DMS79 treated with DMSO at 0.1 percent for 48 hours (cell line): ENCODE data around the gene TMEM59L.
A peak's percentile ranks its signal among the peaks of the same experiment; 100 is the strongest.
"Not testable (repeated sequence)": the region's sequence is repeated elsewhere in the genome, so short reads cannot be mapped to it uniquely, and the experiment has no call there.

Source experiments
- DNase-seq: peaks from one replicate; lab custom pipeline; 2025; lab: John Stamatoyannopoulos, UW

TMEM59L gene

DNA sequence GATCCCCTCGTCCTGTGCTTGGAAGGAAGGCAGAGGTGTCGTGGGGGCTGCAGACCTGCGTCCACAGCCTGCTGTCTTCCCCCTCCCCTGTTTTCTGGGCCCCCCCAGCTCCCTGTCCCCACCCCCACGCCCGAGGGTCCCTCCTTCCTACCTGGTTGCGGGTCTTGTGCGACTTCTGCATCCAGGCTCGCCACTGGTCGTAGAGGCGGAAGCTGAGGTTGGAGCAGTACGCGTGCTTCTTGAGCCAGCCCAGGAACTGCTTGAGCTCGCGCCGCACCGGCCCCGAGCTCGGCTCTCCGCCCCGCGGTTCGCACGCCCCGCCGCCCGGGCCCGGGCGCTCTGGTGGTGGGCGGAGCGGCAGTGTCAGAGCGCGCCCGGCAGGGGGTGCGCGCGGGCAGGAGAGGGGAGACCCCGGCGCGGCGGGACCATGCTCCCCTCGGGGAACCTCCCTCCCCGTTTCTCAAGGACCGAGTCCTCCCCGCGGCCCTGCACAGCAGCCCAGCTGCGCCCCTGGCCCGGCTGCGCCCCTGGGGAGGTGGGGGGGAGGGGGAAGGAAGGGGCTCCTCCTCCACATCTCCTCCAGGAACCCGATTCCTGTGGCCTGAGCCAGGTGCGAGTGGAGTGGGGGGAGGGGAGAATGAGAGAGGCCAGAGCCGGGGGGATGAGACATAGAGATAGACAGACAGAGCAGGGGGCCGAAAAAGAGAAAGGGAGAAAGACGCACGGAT, 18.4 kb upstream of the TMEM59L start:
- peak; percentile 57 for DNase-seq

DNA sequence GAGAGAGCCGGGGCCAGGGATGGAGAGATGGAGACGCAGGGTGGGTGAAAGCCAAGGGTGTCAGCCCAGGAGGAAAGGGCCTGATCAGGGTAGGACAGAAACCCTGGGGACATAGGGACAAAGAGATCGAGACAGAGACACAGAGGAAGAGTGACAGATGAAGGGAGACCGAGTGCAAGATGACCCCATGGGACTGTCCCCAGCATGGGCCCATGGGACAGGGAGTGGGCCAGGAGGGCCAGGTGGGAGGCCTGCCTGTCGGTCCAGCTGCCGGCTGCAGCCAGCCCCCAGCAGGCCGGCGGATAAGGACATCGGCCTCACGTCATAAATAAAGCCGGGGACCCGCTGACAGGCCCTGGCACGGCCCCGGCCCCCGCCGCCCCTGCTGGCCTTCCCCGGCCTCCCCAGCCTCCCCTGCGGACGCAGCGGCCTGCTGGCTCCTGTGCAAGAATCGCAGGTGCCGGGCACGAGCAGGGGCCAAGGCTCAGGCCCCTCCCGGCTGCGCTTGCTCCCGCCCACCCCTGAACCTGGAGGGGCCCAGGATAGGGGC, 17.8 kb upstream of the TMEM59L start:
- no peak for DNase-seq

DNA sequence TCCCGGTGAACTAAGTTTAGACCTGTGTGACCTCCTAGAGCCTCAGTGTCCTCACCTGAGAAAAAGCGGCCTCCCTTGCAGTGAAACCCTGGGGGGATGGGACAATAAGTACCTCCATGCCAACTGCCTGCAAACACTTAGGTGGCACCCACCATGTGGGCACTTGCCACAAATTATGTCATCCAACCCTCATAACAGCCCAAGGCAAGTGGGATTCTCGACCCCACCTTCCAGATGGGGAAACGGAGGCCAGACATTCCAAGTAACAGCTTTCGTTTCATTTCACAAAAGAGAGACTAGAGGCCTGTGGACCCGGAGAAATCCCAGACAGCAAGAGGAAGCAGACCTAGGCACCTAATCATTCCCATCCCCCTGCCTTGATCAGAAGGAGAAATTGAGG, 17.2 kb upstream of the TMEM59L start:
- DNase-seq = no peak

DNA sequence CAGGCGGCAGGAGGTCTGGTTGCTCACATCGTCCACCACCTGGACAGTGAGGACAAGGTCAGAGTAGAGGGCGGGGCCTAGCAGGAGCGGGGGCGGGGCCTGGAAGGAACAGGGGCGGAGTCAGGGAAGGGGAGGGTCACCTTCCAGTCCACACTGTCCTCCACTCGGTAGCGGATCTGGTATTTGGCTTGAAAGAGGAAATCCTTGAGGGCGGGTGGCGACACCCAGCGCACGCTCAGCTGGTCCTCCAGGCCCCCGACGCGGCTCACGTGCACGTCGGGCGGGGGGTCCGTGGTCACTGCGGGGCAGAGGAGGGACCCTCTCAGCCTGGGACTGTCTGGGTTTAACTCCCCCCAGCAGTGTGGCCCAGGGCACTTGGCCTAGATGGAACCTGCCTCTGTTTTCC, 15.9 kb upstream of the TMEM59L start:
- no peak for DNase-seq

DNA sequence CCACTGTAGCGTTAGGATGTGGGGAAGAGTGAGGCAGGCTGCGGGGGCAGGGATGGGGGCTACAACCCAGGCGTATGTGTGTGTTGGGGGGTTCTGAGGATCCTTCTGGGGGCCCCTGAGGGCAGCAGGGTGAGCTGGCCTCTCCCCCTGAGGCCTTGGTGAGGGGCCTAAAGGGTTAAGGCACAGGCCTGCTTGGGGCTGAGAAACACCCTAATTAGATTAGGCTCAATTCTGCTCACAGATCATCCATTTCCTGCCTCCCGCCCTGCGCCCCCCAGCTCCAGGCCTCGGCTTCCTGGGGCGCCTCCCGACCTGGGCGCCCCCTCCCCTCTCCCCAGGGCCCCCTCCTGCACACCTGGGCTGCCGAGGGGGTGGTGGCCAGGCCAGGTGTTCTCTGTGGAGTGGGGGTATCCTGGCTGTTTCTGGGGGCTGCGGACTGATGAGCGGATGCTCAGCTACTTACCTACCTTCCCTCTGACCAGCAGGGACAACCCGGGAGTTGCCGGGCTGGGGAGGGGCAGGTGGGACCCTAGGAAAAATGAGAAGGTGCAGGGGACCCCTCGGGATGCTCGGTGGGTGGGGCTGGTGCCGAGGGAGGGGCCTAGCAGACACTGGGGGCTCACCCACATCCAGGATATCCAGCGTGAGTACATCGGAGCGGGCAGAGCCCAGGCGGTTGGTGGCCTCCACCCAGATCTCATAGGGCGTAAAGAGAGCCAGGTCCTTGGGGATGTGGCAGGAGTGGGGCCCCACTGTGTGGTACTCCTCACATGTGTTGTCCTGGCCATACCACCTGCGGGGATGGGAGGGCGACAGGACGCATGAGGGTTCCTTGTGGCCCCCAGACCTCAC, 14.6 kb upstream of the TMEM59L start:
- DNase-seq = no peak

DNA sequence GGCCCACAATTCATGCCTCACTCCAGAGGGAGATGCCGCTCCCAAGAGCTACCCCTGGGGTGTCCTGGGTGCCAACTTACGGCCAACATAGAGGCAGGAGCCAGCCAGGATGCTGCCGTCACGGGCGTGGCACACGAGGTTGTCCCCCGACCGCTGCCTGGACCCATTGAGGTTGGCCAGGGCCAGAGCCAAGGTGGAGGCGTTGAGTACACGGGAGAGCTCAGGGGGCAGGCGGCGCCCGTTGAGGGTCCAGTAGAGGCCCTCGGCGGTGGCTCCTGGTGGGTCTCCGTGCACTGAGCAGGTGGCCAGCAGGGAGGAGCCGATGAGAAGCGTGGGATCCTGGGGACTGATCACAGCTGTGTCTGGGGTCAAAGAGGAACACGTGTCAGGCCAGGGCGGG, 13.2 kb upstream of the TMEM59L start:
- no peak for DNase-seq

DNA sequence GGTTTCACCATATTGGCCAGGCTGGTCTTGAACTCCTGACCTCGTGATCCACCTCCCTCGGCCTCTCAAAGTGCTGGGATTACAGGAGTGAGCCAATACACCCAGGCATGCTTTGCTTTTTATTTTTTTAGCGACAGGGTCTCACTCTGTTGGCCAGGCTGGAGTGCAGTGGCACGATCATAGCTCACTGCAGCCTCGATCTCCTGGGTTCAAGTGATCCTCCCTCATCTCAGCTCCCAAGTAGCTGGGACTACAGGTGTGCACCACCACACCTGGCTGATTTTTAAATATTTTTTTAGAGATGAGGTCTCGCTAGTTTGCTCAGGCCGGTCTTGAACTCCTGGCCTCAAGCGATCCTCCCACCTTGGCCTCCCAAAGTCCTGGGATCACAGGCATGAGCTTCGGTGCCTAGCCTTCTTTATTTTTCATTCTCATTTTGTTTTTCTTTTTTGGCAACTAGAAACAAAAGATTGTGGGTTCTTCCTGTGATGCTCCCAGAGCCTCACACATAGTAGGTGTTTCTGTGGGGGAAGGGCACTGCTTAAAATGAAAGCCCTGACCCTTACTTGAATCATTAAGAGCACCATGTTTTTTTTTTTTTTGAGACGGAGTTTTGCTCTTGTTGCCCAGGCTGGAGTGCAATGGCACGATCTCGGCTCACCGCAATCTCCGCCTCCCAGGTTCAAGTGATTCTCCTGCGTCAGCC, 11.8 kb upstream of the TMEM59L start:
- DNase-seq = not testable (repeated sequence)

DNA sequence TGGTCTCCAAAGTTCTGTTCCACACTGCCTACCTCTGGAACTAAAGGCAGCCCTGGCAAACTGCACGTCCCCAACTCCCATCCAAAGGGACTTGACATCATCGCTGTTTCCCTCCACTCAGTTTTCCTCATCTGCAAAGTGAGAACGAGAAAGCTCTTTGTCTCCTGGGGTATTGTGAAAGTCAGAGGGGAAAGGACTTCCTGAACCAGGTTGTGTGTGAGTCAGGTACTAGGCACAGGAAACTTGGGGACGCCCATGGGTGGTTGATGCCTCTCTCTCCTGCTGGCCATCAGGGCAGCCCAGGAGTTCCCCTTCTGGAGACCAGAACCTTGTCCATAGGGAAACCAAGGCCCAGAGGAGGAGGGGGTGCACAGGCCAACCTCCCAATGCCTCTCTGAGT, 10.8 kb upstream of the TMEM59L start:
- DNase-seq = no peak

DNA sequence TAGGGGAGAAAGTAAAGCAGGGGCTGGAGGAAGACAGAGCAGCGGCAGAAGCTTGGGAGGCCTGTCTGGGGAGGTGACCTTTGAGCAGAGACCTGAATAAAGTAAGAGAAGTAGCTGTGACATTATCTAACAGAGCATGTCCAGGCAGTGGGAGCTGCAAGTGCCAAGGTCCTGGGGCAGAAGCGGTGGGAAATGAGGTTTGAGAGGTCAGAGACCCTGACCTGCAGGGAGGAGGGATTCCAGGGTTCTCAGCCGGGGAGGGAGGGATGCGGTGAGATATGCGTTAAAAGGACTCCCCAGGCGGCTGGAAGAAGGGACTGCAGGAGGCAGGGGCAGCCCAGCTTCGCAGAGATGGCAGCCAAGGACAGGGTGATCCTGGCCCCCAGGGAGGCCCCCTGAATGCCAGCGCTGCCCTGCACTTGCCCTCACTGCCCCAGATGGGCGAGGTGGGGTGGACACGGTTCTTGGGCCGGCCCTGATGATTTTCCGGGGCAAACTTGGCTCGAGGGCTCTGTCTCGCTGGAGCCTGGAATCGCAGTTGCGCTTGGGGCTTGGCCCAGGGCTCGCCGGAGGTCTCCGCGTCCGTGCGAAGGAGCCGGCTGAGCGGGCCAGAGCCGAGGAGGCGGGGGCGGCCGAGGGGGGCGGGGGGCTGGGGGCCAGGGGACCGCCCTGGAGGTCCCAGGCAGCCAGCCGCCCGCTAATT, 9.3 kb upstream of the TMEM59L start:
- DNase-seq = no peak

DNA sequence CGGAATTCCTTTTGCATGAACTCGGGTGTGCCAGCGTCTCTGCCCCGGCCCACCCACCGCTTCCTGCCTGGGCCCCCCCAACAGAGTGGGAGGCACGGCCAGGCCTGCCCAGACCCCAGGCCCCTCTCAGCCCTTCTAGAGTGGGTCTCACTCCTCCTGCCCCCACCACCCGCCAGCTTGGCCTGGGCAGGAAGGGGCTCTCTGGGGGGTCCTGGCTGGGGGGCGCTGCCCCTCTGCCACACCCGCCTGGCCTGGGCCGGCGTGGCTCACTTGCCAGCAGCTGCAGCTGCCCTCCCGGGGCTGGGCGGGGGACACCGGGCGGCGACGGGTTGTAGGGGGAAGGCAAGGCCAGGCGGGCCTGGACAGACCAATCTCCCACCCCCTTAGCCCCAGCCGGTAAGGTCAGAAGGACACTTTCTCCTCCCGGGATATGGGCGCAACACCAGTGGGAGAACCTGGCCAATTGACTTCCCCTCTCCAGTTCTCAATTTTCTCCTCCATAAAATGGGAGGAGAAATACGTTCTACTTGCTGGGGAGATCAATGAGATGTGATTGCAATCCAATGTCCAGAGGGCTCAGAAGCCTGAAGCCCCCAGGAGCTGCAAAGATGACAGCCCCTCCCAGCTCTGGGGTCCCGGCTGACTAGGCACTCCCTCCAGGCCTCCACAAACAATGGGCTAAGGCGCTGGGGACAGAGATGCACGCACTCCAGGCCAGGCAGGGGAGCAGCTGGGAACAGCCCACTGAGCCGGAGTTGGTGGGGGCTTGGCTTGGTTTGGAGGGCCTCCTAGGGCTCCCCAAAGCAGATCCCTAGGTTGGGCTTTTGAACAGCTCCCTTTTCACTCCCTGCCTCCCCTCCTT, 8.5 kb upstream of the TMEM59L start:
- DNase-seq = no peak

DNA sequence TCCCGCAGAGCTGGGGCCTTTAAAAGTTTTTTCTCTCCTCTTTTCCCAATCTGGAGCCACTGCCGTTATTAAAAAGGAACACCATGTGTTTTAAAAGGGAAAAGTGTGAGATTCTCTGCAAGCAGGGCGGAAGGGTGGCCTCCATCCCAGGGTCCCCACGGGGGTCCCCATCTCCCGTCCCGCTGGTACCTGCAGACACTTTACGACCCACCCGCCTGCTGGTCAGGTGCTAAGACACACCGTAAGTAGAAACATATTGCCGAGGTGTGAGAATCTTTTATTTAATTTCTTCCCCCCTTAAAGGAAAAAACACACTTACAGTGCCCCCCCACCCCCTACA, 7.9 kb upstream of the TMEM59L start:
- DNase-seq = no peak

DNA sequence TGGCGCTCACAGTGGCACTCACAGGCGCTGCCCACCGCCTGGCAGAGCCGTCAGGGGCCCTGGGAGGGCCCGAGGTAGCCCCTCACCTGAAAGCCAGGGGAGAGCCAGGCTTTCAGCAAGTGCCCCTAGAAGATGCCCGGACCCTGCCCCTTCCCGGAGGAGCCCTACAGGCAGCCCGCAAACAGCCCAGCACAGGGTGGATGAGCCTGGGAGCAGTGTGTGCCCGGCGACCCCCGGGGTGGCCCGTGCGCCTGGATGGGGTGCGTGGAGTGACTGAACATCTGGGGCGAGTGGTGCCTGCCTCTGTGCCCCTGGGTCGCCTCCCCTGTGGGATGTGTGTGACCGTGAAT, 7.5 kb upstream of the TMEM59L start:
- DNase-seq = no peak

DNA sequence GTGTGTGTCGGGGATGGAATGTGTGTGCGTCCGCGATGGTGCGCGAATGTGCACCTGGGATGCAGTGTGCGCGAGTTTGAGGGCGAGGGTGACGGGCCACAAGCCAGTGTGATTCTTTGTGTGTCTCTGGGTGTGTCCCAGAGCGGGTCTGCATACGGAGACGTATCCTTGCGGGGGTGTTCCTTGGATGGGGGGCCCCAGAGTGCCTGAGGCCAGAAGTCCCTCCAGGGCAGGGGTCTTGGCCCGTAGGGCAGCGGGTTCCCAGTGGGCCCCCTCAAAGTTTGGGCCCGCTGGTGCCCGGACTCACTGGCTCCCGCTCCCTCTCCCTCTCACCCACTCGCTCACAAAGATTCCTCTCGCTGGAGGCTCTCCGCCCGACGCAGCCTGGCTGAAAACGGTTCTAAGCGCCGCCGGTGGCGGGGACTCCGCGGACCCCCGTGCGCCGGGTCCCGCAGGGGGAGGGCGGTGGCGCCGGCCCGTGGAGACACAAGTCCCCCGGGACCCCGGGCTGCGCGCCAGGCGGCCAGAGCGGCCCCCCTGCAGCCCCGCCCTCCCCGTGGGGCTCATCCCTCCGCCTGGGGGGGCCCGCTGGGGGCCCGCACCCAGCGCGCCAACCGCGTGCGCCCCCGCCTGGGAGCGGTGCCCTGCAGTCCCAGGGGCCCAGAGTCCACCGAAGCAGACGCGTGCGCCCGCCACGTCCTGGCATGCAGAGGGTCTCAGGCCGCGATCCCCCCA, 7.0 kb upstream of the TMEM59L start:
- peak; percentile 8 for DNase-seq

DNA sequence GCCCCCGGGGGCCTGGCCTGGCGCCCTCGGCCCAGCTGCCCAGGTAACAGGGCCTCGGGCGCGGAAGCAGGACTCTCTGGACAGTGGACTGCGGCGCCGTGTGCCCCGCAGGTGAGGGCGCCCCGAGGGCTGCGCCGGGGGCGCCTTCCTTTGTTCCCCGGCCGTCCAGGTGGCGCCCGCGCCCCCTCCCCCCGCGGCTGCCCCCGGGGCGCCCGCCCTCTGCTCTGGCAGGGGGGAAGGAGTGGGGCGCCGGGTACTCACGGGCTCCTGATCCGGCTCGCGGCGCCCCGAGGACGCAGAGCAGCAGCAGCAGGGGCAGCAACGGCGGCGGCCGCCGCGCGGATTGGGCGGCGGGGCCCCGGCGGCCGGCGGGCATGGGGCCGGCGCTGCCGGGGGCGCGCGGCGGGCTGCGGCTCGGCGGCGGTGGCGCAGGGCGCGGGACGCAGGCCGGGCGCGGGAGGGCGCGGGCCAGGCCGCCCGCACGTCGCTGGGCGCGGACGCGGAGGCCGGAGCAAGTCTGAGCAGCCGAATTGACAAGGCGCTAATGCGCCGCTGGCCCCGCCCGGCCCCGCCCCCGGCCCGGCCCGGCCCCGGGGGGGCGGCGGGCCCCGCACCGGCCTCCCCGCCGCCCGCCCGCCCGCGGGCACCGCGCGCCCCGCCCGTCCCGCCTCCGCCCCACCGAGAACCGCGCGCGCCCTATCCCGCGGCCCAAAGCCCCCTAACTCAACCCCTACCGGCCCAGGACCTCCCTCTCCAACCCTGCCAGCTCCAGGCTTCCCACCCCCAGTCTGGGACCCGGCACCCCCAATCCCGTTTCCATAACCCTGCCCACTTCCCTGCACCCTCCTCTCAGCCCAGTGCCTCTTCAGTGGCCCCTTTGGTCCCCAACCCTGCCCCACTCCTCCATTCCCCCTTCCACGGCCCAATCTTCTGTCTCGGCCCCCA, 6.1 kb upstream of the TMEM59L start, which contains the start of gene CRLF1:
Gene CRLF1, minus strand, starts transcription at position 519 of the 945 bp plus-strand sequence. Its CDS starts 143 bp downstream, at position 376.
- DNase-seq = no peak

DNA sequence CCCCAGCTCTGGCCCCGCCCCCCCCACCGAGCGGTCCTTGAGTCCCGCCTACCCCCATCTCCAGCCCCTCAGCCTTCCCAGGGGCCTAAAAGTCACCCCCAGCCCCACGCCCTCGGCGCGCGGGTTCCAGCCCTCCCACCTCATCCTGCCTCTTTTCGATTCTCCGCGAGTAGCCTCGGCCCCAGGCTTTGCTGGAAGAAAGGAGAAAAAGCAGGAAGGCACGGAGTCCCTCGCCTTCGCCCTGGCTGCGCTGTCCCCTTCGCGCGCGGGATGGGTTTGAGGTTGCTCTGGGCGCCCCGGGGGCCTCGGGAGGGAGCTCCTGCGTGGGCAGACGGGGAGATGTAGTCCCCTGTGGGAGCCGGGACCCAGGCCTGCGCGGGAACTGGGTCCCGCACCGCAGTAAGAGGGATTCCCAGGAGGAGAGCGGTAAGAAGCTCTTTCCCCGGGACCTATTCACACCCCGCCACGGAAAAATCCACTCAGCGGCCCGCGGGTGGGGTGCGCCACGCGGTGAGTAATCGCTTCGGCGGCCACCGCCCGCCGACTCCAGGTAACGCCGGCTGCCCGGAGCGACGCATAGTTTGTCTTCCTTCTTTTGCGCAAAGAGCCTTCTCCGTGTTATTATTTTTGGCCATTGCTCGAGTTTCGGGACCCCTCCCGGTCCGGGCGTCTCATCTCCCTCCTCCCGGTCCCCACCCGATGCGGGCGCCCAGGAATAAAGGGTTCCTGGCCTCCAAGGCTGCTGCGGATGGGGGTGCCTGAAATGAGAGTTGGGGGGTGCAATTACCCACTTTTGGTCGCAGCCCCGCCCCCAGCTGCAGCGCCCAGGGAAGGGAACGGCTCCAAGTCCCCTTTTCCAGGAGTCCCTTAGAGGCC, 5.2 kb upstream of the TMEM59L start:
- DNase-seq = no peak

DNA sequence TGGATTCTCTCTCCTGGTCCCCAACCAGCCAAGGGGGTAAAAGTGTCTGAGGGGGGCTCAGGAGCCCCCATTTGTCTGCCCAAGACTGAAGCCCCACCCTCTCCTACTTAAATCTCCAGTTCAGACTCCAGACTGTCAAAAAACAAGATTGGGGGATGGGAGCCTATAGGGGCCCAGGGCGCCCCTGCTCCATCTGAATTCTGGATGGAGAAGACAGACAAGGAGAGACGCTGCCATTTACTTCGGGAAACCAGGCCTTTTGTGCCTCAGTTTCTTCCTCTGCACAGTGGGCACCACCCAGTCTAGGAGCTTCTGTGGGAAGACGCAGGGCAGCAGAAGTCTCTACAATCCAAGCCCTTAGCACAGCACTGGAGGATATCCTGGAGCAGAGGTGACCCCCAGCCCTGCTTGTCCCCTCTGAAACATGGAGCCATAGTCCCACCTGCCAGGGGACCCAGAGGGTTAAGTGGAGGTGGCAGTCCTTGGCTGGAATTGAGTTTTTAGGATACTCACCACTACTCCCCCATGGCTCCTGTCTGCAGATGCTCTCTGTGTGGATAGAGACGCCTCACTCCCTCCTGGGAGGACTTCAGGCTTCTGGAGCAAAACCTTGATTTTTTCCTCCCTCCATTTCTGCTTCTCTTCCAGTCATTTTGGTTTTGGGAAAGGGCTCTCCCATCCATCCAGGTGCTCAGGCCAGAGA, 4.4 kb upstream of the TMEM59L start:
- DNase-seq = no peak
